SK-N-SH (cell line): ENCODE results near the gene ZBTB1. TPM values are rescaled to one million over a fixed set of nuclear protein-coding genes. Genes with fewer than 3 reads are reported as not detected.

Source experiments
- CTCF ChIA-PET: fragments of 300-600, 350-600 bp; formaldehyde crosslinking; extraction: SDS; loops from one replicate; lab custom pipeline; 2021; lab: Yijun Ruan, JAX
- POLR2A ChIA-PET: fragments of 350-600 bp; sonication (Branson Sonifier 250); formaldehyde crosslinking; extraction: SDS; loops from one replicate; lab custom pipeline; 2020; ENCODE audit warnings: antibody characterized with exemption, inconsistent platforms; lab: Yijun Ruan, JAX
- DNase-seq: peaks from one replicate; pipeline ENCODE4 v3.0.0; 2012
- H2AFZ ChIP-seq: fragments of 200-600 bp; sonication (generic); 2 replicates; pipeline ENCODE4 v1.8.1; 2016; ENCODE audit warnings: antibody characterized with exemption, mild to moderate bottlenecking, low read depth
- H3F3A ChIP-seq: fragments of 200-600 bp; sonication (generic); replicated peaks from 2 replicates; pipeline ENCODE3; 2016; ENCODE audit warnings: antibody characterized with exemption, mild to moderate bottlenecking; ENCODE audit not compliant: insufficient read depth
- H3K27ac ChIP-seq, 2 experiments: fragments of 200-500 bp in 1 of 2; fragments of 200-600 bp in 1 of 2; sonication (Bioruptor generic) in 1 of 2; sonication (generic), shearing (Covaris generic) in 1 of 2; 2 replicates each; pipeline versions ENCODE4 v1.5.1 to v1.6.1; 2014 to 2016; ENCODE audit warnings: low read depth in 2 of 2, inconsistent platforms in 1 of 2, low read length in 1 of 2, mild to moderate bottlenecking in 1 of 2, mixed read lengths in 1 of 2
- H3K27me3 ChIP-seq: fragments of 200-600 bp; sonication (generic), shearing (Covaris generic); 2 replicates; pipeline ENCODE4 v1.6.1; 2016; ENCODE audit warnings: mixed run types; ENCODE audit not compliant: insufficient read depth
- H3K36me3 ChIP-seq, 2 experiments: fragments of 200-500 bp in 1 of 2; fragments of 200-600 bp in 1 of 2; sonication (Bioruptor generic) in 1 of 2; sonication (generic) in 1 of 2; replicated peaks in 1 of 2; 2 replicates each; pipeline versions ENCODE3 to v1.5.1; 2014 to 2016; ENCODE audit warnings: low read length in 1 of 2, mild to moderate bottlenecking in 1 of 2; ENCODE audit not compliant: insufficient read depth in 2 of 2, control insufficient read depth in 1 of 2
- H3K4me1 ChIP-seq, 2 experiments: fragments of 200-500 bp in 1 of 2; fragments of 200-600 bp in 1 of 2; sonication (Bioruptor generic) in 1 of 2; sonication (generic), shearing (Covaris generic) in 1 of 2; 2 replicates each; pipeline versions ENCODE4 v1.5.1 to v1.6.1; 2014 to 2016; ENCODE audit warnings: low read depth in 1 of 2, low read length in 1 of 2, mixed run types in 1 of 2; ENCODE audit not compliant: insufficient read depth in 2 of 2, control insufficient read depth in 1 of 2
- H3K4me2 ChIP-seq: fragments of 200-600 bp; sonication (generic), shearing (Covaris generic); 2 replicates; pipeline ENCODE4 v1.6.1; 2017; ENCODE audit warnings: mixed run types
- H3K4me3 ChIP-seq, 2 experiments: fragments of 200-500 bp in 1 of 2; fragments of 200-600 bp in 1 of 2; sonication (Bioruptor generic) in 1 of 2; sonication (generic), shearing (Covaris generic) in 1 of 2; 2 replicates each; pipeline versions ENCODE4 v1.5.1 to v1.8.1; 2014 to 2016; ENCODE audit warnings: low read depth in 2 of 2, inconsistent platforms in 1 of 2, low read length in 1 of 2, mild to moderate bottlenecking in 1 of 2, mixed read lengths in 1 of 2, moderate library complexity in 1 of 2
- H3K79me2 ChIP-seq: fragments of 200-600 bp; sonication (generic); 2 replicates; pipeline ENCODE4 v1.8.1; 2017; ENCODE audit warnings: mild to moderate bottlenecking; ENCODE audit not compliant: insufficient read depth
- H3K9ac ChIP-seq: fragments of 200-600 bp; sonication (generic); 2 replicates; pipeline ENCODE4 v1.6.1; 2017; ENCODE audit warnings: mixed run types
- H3K9me2 ChIP-seq: fragments of 200-600 bp; sonication (generic); 2 replicates; pipeline ENCODE4 v1.6.1; 2017; ENCODE audit warnings: mixed run types
- H3K9me3 ChIP-seq: fragments of 200-600 bp; sonication (generic); 2 replicates; pipeline ENCODE4 v1.6.1; 2017; ENCODE audit warnings: mixed run types, mild to moderate bottlenecking, moderate library complexity
- H4K20me1 ChIP-seq: fragments of 200-600 bp; sonication (generic); 2 replicates; pipeline ENCODE4 v1.6.1; 2017; ENCODE audit warnings: mild to moderate bottlenecking, mixed run types; ENCODE audit not compliant: insufficient read depth
- CHD2 ChIP-seq: fragments of 150-350 bp; IDR thresholded peaks from 2 replicates; pipeline ENCODE4 v1.6.1; 2018; ENCODE audit warnings: low read length; ENCODE audit not compliant: partially characterized antibody
- ELF1 ChIP-seq: IDR thresholded peaks from 2 replicates; pipeline ENCODE4 v1.4.0; 2012
- EP300 ChIP-seq, 2 experiments: IDR thresholded peaks; 2 replicates each; pipeline versions ENCODE4 v1.4.0 to v1.6.1; 2012; ENCODE audit warnings: borderline replicate concordance in 1 of 2, low read depth in 1 of 2, low read length in 1 of 2
- FOXJ3 ChIP-seq: sonication (generic); formaldehyde crosslinking; IDR thresholded peaks from 2 replicates; pipeline ENCODE4 v1.5.1; 2020; ENCODE audit warnings: mild to moderate bottlenecking, missing genetic modification reagents
- FOXM1 ChIP-seq: IDR thresholded peaks from 2 replicates; pipeline ENCODE4 v1.4.0; 2012; ENCODE audit warnings: low read depth, mild to moderate bottlenecking
- GATA2 ChIP-seq: sonication (generic); formaldehyde crosslinking; IDR thresholded peaks from 2 replicates; pipeline ENCODE4 v1.5.0; 2020; ENCODE audit warnings: mild to moderate bottlenecking, missing genetic modification reagents
- IRF3 ChIP-seq: fragments of 150-350 bp; IDR thresholded peaks from 2 replicates; pipeline ENCODE4 v1.6.1; 2016; ENCODE audit warnings: mild to moderate bottlenecking, low read depth, low read length
- JUND ChIP-seq: IDR thresholded peaks from 2 replicates; pipeline ENCODE4 v1.4.0; 2012
- NFIC ChIP-seq: IDR thresholded peaks from 2 replicates; pipeline ENCODE4 v1.4.0; 2012; ENCODE audit warnings: borderline replicate concordance
- PBX3 ChIP-seq: IDR thresholded peaks from 2 replicates; pipeline ENCODE4; 2012
- POLR2AphosphoS5 ChIP-seq: IDR thresholded peaks from 2 replicates; pipeline ENCODE4 v1.6.1; 2012; ENCODE audit warnings: low read depth, low read length
- RAD21 ChIP-seq: IDR thresholded peaks from 2 replicates; pipeline ENCODE4 v1.6.1; 2012; ENCODE audit warnings: mild to moderate bottlenecking, low read length
- RCOR1 ChIP-seq: fragments of 150-350 bp; IDR thresholded peaks from 2 replicates; pipeline ENCODE4 v1.6.1; 2017; ENCODE audit warnings: antibody characterized with exemption, low read length
- RFX5 ChIP-seq: IDR thresholded peaks from 2 replicates; pipeline ENCODE4 v1.6.1; 2012; ENCODE audit warnings: mild to moderate bottlenecking, improper control_type of control experiment, low read length
- SIN3A ChIP-seq: IDR thresholded peaks from 2 replicates; pipeline ENCODE4 v1.6.1; 2012; ENCODE audit warnings: low read depth, mild to moderate bottlenecking, low read length, moderate library complexity, borderline replicate concordance
- TCF12 ChIP-seq: IDR thresholded peaks from 2 replicates; pipeline ENCODE4 v1.4.0; 2012
- USF1 ChIP-seq: IDR thresholded peaks from 2 replicates; pipeline ENCODE4 v1.4.0; 2012; ENCODE audit warnings: low read depth, borderline replicate concordance
- USF2 ChIP-seq: fragments of 150-350 bp; IDR thresholded peaks from 2 replicates; pipeline ENCODE4 v1.6.1; 2017; ENCODE audit warnings: antibody characterized with exemption, low read length, low read depth, borderline replicate concordance
- YY1 ChIP-seq: IDR thresholded peaks from 2 replicates; pipeline ENCODE4 v1.4.0; 2012; ENCODE audit warnings: low read depth, mild to moderate bottlenecking
- WGBS: methylation state at CpG from one replicate; pipeline ENCODE4 v1.1.6; 2017; ENCODE audit warnings: low lambda C conversion rate; 5-methylcytosine and 5-hydroxymethylcytosine counted together
- polyA plus RNA-seq, 3 experiments: library from polyadenylated mRNA; depleted of rRNA; stranded (reverse); fragments of >200 nt; gene quantifications; 2 replicates each; pipeline ENCODE4 v1.2.3, GENCODE V29; 2012
- TF ChIP-seq, protein P1 (sequence below): IDR thresholded peaks from 2 replicates; pipeline ENCODE4 v1.4.0; 2012; ENCODE audit warnings: low read depth

ZBTB1 gene
- polyA plus RNA-seq, 1 of the 3 experiments (the other 2 are of a cell fraction): 12.7 TPM

DNA sequence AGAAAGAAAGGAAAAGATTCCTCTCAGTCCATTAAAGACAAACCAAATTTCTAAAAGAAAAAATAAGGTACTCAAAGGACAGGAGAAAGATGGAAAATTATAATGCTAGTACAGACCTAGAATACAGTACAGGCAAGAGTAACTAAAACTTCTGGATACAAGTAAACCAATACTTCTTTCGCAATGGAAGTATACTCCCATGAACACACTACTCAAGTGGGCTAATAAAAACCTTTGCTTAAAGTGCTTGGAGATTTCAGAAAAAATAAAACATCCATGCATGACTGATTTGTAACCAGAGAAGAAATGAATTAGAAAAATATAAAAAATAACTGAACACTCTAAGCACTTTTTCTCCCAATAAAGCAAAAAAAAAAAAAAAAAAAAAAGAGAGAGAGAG, 4.5 kb upstream of the ZBTB1 start:
- Histone ChIP-seq H3K27me3 (no peaks in the 10 kb centered on the region), H3F3A (peaks cover 26% of the 10 kb centered on the region), H2AFZ (no peak overlapping the region), H3K4me2 (no peak overlapping the region), H3K9me2 (no peaks in the 10 kb centered on the region), H3K4me1 (peaks cover 21 to 24% of the 10 kb centered on the region in 2 experiments), H3K9ac (no peak overlapping the region), H3K27ac (peak overlapping the region; percentile 28 to 95; a peak in 2 of 4 replicates), H3K36me3 (peaks cover 8 to 13% of the 10 kb centered on the region in 2 experiments), H3K79me2 (peaks cover 55% of the 10 kb centered on the region), H4K20me1 (no peaks in the 10 kb centered on the region), H3K4me3 (no peak overlapping the region), H3K9me3 (no peaks in the 10 kb centered on the region)
- ChIA-PET CTCF (interaction anchor here (5.6 kb wide), 1 partner anchor 21 kb away, joined by 20 read pairs; no protein-coding TSS in a partner anchor), POLR2A (interaction anchor here (1.5 kb wide), 1 partner anchor 9 kb away, joined by 3 read pairs; no protein-coding TSS in a partner anchor)
- DNase-seq: no peak
- no peak for TF ChIP-seq YY1
- TF ChIP-seq NFIC: no peak
- no peak for TF ChIP-seq USF1
- 97% methylated on average over 1 of the region's 1 CpG for WGBS

GRCh38 chr14:64501411-64502171, 3.0 kb upstream of the ZBTB1 start:
- peak overlapping the region; percentile 92 for H3K4me3 ChIP-seq
- H3K27ac ChIP-seq: peak overlapping the region; percentile 95 to 99
- TF ChIP-seq YY1: no peak
- TF ChIP-seq GATA2: peak; percentile 92
- peak; percentile 80 for TF ChIP-seq CHD2
- peak; percentile 73 for TF ChIP-seq PBX3
- TF ChIP-seq TCF12: peak; percentile 64
- TF ChIP-seq, protein P1, sequence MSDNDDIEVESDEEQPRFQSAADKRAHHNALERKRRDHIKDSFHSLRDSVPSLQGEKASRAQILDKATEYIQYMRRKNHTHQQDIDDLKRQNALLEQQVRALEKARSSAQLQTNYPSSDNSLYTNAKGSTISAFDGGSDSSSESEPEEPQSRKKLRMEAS: peak; percentile 28; the same call in 1 of the 2 replicates
- TF ChIP-seq POLR2AphosphoS5: peak; percentile 30; the same call in 1 of the 2 replicates
- TF ChIP-seq EP300 (IDR thresholded peaks at IDR 0.05; ENCODE audit: borderline replicate concordance in 1 of 2, low read depth in 1 of 2, low read length in 1 of 2): peak; percentile 61 to 83; a peak in 2 of 4 replicates
- TF ChIP-seq JUND: 0 out of 2 replicates have a peak, but pooled peaks have one; percentile 5
- TF ChIP-seq RFX5: no peak
- no peak for TF ChIP-seq USF1
- TF ChIP-seq FOXJ3 (CRISPR knock-in tag): 0 out of 2 replicates have a peak, but pooled peaks have one; percentile 16
- TF ChIP-seq NFIC: peak; percentile 23; the same call in 1 of the 2 replicates
- no peak for TF ChIP-seq SIN3A
- TF ChIP-seq RCOR1: peak; percentile 61
- no peak for TF ChIP-seq ELF1
- no peak; the same call in 1 of the 2 replicates for TF ChIP-seq FOXM1
- TF ChIP-seq USF2: no peak
- TF ChIP-seq RAD21: no peak
- TF ChIP-seq IRF3: no peak

More at GRCh38 chr14:64501411-64502171, 3.0 kb upstream of the ZBTB1 start:
- Histone ChIP-seq H3K4me2 (peak overlapping the region; percentile 98), H3K9me3 (no peaks in the 10 kb centered on the region), H3K79me2 (peaks cover 70% of the 10 kb centered on the region), H3K9ac (peak overlapping the region; percentile 97; the same call in 1 of the 2 replicates), H4K20me1 (peaks cover 14% of the 10 kb centered on the region), H3K4me1 (peaks cover 25% of the 10 kb centered on the region in 2 experiments), H3K27me3 (no peaks in the 10 kb centered on the region), H2AFZ (peak overlapping the region; percentile 48), H3K36me3 (peaks cover 5 to 12% of the 10 kb centered on the region in 2 experiments), H3K9me2 (no peaks in the 10 kb centered on the region), H3F3A (peaks cover 26% of the 10 kb centered on the region)
- POLR2A ChIA-PET: interaction anchor here (0.5 to 1.7 kb wide), 5 partner anchors 10 to 206 kb away, joined by 3 to 5 read pairs (median 3); partner anchors contain the start of genes AKAP5 and MTHFD1
- WGBS: 8% methylated on average over 8 of the region's 8 CpGs
- peak; percentile 58 for DNase-seq
- CTCF ChIA-PET: interaction anchor here (0.7 to 5.6 kb wide), 10 partner anchors 9 to 938 kb away, joined by 3 to 20 read pairs (median 6); partner anchors contain the start of gene AKAP5
